HG02623 (cell line): Measurements from ENCODE around the gene HPCAL4.

Experiments
- ATAC-seq: cut with Tn5 transposase; IDR thresholded peaks from one replicate; pipeline ENCODE4 v1.9.1; 2021; ENCODE audit warnings: moderate library complexity; ENCODE audit not compliant: unreplicated experiment

The HPCAL4 gene

DNA sequence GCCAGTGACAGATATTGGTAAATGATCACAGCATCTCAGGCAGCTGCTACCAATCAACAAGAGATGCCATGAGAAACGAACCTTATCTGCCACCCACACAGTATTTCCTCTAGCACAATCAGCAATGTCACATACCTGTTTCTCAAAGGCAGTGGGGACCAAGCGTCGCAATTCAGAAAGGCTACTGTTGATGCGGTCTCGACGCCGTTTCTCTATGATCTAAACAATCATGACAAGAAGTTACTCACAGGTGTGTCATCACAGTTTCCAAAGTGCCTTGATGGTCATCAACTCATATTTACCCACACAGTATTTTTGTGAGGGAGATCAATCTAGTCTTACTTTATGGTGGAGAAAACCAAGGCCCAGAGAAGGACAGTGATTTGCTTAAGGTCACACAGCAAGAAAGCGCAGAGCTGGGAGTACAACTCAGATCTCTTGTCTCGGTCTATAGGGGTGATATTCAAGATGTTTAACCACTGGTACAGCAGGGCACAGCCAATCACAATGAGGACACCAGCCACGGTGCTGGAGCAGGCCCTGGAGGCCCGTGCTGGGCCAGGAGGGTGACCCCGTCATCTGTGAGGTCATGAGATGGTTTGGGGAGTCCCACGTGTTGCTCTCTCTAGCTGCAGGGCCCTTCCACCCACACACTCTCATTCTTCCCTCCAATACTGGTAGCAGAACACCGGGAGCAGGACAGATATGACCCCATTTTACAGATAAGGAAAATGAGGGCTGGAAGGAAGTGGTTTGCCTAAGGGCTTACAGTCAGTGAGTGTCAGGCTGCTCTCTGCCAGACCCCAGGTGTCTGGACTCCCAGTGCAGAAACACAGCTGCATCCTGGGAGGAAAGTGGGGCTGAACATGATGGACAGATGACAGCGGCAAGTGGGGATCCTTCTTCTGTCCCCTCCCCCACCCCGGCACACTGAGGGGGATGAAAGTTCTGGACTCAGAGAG is 59.6 kb downstream of the HPCAL4 start:
- ATAC-seq = no peak

DNA sequence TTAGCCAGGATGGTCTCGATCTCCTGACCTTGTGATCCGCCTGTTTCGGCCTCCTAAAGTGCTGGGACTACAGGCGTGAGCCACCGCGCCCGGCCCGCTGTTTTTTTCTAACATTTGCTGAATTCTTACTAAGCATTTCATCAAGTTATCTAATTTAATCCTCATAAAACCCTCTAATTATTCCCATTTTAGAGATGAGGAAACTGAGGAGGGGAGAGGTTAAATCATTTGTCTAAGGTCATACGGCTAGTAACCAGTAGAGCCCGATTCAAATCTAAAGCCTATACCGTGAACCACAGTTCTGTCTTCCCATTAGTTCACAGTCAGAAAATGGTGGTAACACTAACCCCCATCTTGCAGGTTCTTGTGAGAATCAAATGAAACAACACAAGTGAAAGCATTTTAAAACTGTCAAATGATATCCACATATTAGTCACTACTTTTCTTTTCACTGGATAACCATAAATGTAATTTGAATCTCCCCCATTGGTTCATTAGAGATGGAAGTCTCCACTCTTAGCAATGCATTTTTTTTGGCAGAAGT is 62.4 kb downstream of the HPCAL4 start:
- no peak for ATAC-seq
